Measurements from ENCODE around the gene C1orf56. TPM values are rescaled to one million over a fixed set of nuclear protein-coding genes. Genes with fewer than 3 reads are reported as not detected.

Gene C1orf56
- total RNA-seq, 2 donors from 2014 or later, result 5.0 to 5.3 TPM

- no peaks in the 10 kb centered on the region for H3K4me1 ChIP-seq (ENCODE audit: control insufficient read depth in 1 of 2, low read depth in 2 of 2)
- DNase-seq (ENCODE audit: low spot score) (no peak), ATAC-seq (ENCODE audit: insufficient number of reproducible peaks, low FRiP score, low read depth) (no peak)
- peaks cover 13% of the 10 kb centered on the region for H3K36me3 ChIP-seq
- H3K27ac ChIP-seq, result no peak overlapping the region
- H3K27me3 ChIP-seq (replicated peaks; ENCODE audit: insufficient read depth), result no peaks in the 10 kb centered on the region
- H3K9me3 ChIP-seq, result no peaks in the 10 kb centered on the region
- no peak for TF ChIP-seq CTCF (IDR thresholded peaks at IDR 0.05)
- H3K4me3 ChIP-seq, result no peak overlapping the region
Observed at GRCh38 chr1:151037032-151037431, 10.5 kb upstream of the C1orf56 start.

GRCh38 chr1:151039521-151039920 is 8.0 kb upstream of the C1orf56 start:
- TF ChIP-seq CTCF (IDR thresholded peaks at IDR 0.05), result no peak
- ATAC-seq (ENCODE audit: insufficient number of reproducible peaks, low FRiP score, low read depth) (no peak), DNase-seq (ENCODE audit: low spot score) (no peak)
- Histone ChIP-seq H3K9me3 (no peaks in the 10 kb centered on the region), H3K4me3 (no peak overlapping the region), H3K27me3 (replicated peaks; ENCODE audit: insufficient read depth) (no peaks in the 10 kb centered on the region), H3K4me1 (ENCODE audit: control insufficient read depth in 1 of 2, low read depth in 2 of 2) (no peaks in the 10 kb centered on the region), H3K27ac (no peak overlapping the region), H3K36me3 (no peaks in the 10 kb centered on the region)

GRCh38 chr1:151043163-151043562 is 4.4 kb upstream of the C1orf56 start:
- DNase-seq (ENCODE audit: low spot score), result no peak

GRCh38 chr1:151047925-151048644 is 534 bp downstream of the C1orf56 start:
- Histone ChIP-seq H3K27ac (peak overlapping the region; percentile 83 to 89), H3K27me3 (replicated peaks; ENCODE audit: insufficient read depth) (no peaks in the 10 kb centered on the region), H3K9me3 (no peaks in the 10 kb centered on the region), H3K4me1 (ENCODE audit: control insufficient read depth in 1 of 2, low read depth in 2 of 2) (peaks cover 13 to 27% of the 10 kb centered on the region in 2 donors), H3K4me3 (peak overlapping the region; percentile 95), H3K36me3 (peaks cover 13% of the 10 kb centered on the region)
- DNase-seq (ENCODE audit: low spot score), result peak; percentile 20
- peak; percentile 52 for TF ChIP-seq CTCF (IDR thresholded peaks at IDR 0.05)
- peak; percentile 61 for ATAC-seq (ENCODE audit: insufficient number of reproducible peaks, low FRiP score, low read depth)

More at GRCh38 chr1:151043163-151043562, 4.4 kb upstream of the C1orf56 start:
- ATAC-seq (ENCODE audit: insufficient number of reproducible peaks, low FRiP score, low read depth), result no peak
- Histone ChIP-seq H3K4me3 (no peak overlapping the region), H3K27me3 (replicated peaks; ENCODE audit: insufficient read depth) (no peaks in the 10 kb centered on the region), H3K27ac (no peak overlapping the region), H3K9me3 (no peaks in the 10 kb centered on the region), H3K36me3 (no peaks in the 10 kb centered on the region), H3K4me1 (ENCODE audit: control insufficient read depth in 1 of 2, low read depth in 2 of 2) (peaks cover 5 to 6% of the 10 kb centered on the region in 2 donors)
- TF ChIP-seq CTCF (IDR thresholded peaks at IDR 0.05), result no peak

- Histone ChIP-seq H3K4me3 (peak overlapping the region; percentile 95), H3K4me1 (ENCODE audit: control insufficient read depth in 1 of 2, low read depth in 2 of 2) (peaks cover 13 to 27% of the 10 kb centered on the region in 2 donors), H3K9me3 (no peaks in the 10 kb centered on the region), H3K27ac (peak overlapping the region; percentile 83 to 89), H3K36me3 (peaks cover 18% of the 10 kb centered on the region), H3K27me3 (replicated peaks; ENCODE audit: insufficient read depth) (no peaks in the 10 kb centered on the region)
- no peak for TF ChIP-seq CTCF (IDR thresholded peaks at IDR 0.05)
- DNase-seq (ENCODE audit: low spot score), result no peak
- no peak for ATAC-seq (ENCODE audit: insufficient number of reproducible peaks, low FRiP score, low read depth)
Observed at GRCh38 chr1:151048645-151049032, 1.1 kb downstream of the C1orf56 start.

Measured in thoracic aorta (tissue), 2 donors.